Measurements from ENCODE around the gene FHL2. TPM values are rescaled to one million over a fixed set of nuclear protein-coding genes. Genes with fewer than 3 reads are reported as not detected.
A peak's percentile ranks its signal among the peaks of the same experiment; 100 is the strongest.

FHL2 gene
- total RNA-seq, 4 donors from 2014 or later, result 53.7 to 99.2 (median 71.6) TPM

DNA sequence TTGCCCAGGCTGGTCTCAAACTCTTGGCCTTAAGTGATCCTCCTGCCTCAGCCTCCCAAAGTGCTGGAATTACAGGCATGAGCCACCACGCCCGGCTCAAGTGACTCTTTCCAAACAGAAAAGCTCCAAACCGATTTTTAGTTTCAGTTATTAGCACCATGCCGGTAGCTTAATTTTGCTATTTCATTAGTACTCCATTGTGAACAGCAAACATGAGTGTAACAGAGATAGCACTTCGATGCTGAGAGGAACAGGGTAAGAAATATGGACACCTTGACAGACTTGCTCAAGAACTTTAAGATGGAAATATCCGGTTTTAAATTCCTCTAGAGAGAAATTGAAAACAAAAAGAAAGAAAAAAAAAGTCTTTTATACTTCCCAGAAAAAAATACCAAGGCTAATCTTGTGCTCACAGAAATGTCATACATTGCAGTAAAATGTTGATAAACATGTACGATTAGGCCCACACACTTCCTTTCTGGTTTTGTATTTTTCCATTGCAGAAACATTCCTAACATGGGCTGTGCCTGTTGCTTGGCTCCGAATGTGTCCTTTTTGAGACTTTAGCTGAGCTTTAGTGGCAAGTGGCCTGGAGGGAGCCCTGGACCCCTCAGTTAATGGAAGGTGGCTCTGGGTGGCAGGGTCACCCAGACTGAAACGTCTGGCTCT, 18.3 kb downstream of the FHL2 start:
- DNase-seq (ENCODE audit: low spot score in 2 of 2), result no peak
- Histone ChIP-seq H3K4me1 (peaks cover 0 to 71% (median 6%) of the 10 kb centered on the region in 4 donors), H3K4me3 (no peak overlapping the region), H3K36me3 (peaks cover 0 to 7% (median 0%) of the 10 kb centered on the region in 3 donors), H3K9me3 (no peaks in the 10 kb centered on the region), H3K27me3 (no peaks in the 10 kb centered on the region), H3K27ac (peak overlapping the region in 3 of 4 donors; percentile 25 to 80 (median 74))
- 42 to 43% methylated on average over 9 of the region's 9 CpGs for WGBS, 2 donors
- TF ChIP-seq, protein P1, sequence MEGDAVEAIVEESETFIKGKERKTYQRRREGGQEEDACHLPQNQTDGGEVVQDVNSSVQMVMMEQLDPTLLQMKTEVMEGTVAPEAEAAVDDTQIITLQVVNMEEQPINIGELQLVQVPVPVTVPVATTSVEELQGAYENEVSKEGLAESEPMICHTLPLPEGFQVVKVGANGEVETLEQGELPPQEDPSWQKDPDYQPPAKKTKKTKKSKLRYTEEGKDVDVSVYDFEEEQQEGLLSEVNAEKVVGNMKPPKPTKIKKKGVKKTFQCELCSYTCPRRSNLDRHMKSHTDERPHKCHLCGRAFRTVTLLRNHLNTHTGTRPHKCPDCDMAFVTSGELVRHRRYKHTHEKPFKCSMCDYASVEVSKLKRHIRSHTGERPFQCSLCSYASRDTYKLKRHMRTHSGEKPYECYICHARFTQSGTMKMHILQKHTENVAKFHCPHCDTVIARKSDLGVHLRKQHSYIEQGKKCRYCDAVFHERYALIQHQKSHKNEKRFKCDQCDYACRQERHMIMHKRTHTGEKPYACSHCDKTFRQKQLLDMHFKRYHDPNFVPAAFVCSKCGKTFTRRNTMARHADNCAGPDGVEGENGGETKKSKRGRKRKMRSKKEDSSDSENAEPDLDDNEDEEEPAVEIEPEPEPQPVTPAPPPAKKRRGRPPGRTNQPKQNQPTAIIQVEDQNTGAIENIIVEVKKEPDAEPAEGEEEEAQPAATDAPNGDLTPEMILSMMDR (IDR thresholded peaks at IDR 0.05), result no peak
- TF ChIP-seq POLR2A (IDR thresholded peaks at IDR 0.05) (no peak), EP300 (IDR thresholded peaks at IDR 0.05) (no peak)

DNA sequence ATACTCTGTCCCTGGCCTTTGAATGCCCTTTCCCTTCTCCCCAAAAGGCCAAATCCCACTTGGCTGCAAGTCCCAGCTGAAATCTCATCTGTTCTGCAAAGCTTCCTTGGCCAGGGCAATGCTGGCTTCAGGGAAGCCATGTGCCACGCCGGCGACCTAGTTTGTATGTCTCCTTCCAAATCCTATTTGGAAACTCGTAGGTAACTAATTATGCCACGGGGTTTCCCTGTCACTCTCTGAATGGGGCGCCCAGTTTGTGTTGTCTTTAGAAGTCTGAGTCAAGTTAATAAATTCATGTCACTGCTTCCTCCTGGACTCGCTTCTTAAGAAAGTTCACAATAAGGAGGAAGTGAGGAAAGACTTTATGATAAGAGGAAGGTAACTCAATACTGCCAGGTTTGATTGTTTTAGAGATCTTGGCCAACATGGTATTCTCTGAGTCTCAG, 19.1 kb downstream of the FHL2 start:
- no peaks in the 10 kb centered on the region for H3K36me3 ChIP-seq
- H3K27ac ChIP-seq, result peak overlapping the region in 3 of 4 donors; percentile 25 to 80 (median 74)
- WGBS, 2 donors, result 77 to 79% methylated on average over 7 of the region's 7 CpGs
- TF ChIP-seq POLR2A (IDR thresholded peaks at IDR 0.05) (no peak), EP300 (IDR thresholded peaks at IDR 0.05) (no peak)
- TF ChIP-seq, protein P1 (IDR thresholded peaks at IDR 0.05), result no peak
- no peak overlapping the region for H3K4me3 ChIP-seq
- no peaks in the 10 kb centered on the region for H3K27me3 ChIP-seq
- peaks cover 0 to 76% (median 6%) of the 10 kb centered on the region in 4 donors for H3K4me1 ChIP-seq
- no peaks in the 10 kb centered on the region for H3K9me3 ChIP-seq
- no peak for DNase-seq (ENCODE audit: low spot score in 2 of 2)

DNA sequence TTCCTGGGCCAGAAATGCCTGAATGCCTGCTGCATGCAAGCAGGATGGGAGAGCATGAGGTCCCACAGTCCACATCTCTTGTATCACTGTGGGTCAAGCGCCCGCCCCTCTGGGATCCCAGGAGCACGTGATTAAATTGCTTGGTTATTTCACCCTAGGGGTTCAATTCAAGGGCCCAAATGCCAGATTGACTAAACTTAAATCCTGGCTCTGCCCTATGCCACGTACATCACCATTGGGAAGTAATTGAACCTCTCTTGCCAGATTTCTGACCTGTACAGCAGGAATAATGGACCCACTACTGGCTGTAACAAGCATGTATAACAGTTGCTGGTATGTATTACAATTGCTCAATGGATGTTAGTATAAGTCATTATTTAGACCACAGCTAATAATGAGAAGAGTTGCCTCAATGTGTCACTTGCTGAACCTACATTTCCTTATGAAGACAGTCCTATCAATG, 19.9 kb downstream of the FHL2 start:
- TF ChIP-seq, protein P1 (IDR thresholded peaks at IDR 0.05), result no peak
- no peak for TF ChIP-seq EP300 (IDR thresholded peaks at IDR 0.05)
- no peak for TF ChIP-seq POLR2A (IDR thresholded peaks at IDR 0.05)
- no peak for DNase-seq (ENCODE audit: low spot score in 2 of 2)
- H3K4me3 ChIP-seq, result no peak overlapping the region
- no peaks in the 10 kb centered on the region for H3K36me3 ChIP-seq
- WGBS, 2 donors, result 69 to 77% methylated on average over 4 of the region's 4 CpGs
- H3K4me1 ChIP-seq, result peaks cover 0 to 76% (median 14%) of the 10 kb centered on the region in 4 donors
- no peak overlapping the region for H3K27ac ChIP-seq
- no peaks in the 10 kb centered on the region for H3K9me3 ChIP-seq
- H3K27me3 ChIP-seq, result no peaks in the 10 kb centered on the region

DNA sequence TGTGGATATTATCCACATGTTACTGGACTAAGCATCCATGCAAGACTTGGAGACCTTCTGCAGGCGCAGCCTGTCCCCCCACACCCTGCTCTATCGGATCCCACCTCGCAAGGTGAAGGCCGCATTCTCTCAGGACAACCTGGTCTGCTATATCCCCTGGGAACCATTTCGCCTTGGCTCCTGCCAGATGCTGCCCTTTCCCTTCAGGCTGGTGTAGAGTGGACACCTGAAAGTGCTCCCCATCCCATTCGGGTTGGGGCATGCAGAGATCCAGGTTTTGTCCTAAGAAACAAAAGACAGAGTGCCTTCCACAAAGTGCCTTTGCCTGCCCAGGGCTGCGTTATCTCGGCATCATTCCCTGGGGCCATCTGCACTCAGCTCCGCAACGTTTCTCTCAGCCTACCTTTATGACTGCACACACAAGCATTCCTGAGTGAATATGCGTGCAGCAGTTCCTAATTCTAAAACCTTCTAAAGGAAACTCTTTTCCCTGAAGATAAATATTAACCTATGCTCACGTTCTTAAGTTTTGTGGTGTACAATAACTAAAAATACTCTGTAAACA, 20.5 kb downstream of the FHL2 start:
- H3K4me3 ChIP-seq, result no peak overlapping the region
- H3K27ac ChIP-seq, result no peak overlapping the region
- H3K9me3 ChIP-seq, result no peaks in the 10 kb centered on the region
- no peak for DNase-seq (ENCODE audit: low spot score in 2 of 2)
- H3K4me1 ChIP-seq, result peaks cover 0 to 76% (median 20%) of the 10 kb centered on the region in 4 donors
- 88 to 89% methylated on average over 12 of the region's 12 CpGs for WGBS, 2 donors
- no peaks in the 10 kb centered on the region for H3K27me3 ChIP-seq
- TF ChIP-seq POLR2A (IDR thresholded peaks at IDR 0.05), result no peak
- TF ChIP-seq, protein P1 (IDR thresholded peaks at IDR 0.05), result no peak
- no peak for TF ChIP-seq EP300 (IDR thresholded peaks at IDR 0.05)
- H3K36me3 ChIP-seq, result no peaks in the 10 kb centered on the region

DNA sequence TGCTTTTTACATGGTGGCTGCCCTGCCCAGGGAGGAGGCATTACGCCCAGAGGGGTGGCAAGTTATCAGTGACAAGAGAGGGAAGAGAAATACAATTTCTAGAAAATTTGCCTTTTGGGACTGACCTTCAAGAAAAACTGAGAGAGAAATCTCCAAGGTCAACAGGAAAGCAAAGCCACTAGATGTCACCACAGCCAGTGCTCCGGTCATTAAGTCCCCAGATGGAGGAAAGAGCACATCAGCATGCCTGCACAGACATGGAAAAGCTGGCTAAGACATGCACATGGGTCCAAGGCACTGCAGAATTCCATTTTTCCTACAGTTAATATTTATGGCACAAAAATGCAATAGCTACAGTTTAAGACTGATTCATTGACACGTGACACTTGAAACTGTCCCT, 21.0 kb downstream of the FHL2 start:
- Histone ChIP-seq H3K27ac (peak overlapping the region in 2 of 4 donors; percentile 35 to 86), H3K4me3 (no peak overlapping the region), H3K36me3 (no peaks in the 10 kb centered on the region), H3K4me1 (peaks cover 0 to 76% (median 21%) of the 10 kb centered on the region in 4 donors), H3K9me3 (no peaks in the 10 kb centered on the region), H3K27me3 (no peaks in the 10 kb centered on the region)
- TF ChIP-seq POLR2A (IDR thresholded peaks at IDR 0.05) (no peak), EP300 (IDR thresholded peaks at IDR 0.05) (no peak)
- TF ChIP-seq, protein P1 (IDR thresholded peaks at IDR 0.05), result no peak
- WGBS, 2 donors, result 84 to 85% methylated on average over 3 of the region's 3 CpGs
- DNase-seq (ENCODE audit: low spot score in 2 of 2), result no peak
